K562 (cell line): ENCODE measurements around the gene DSCAM. TPM values are rescaled to one million over a fixed set of nuclear protein-coding genes. Genes with fewer than 3 reads are reported as not detected.

Experiments
- ATAC-seq: fragments of 200-7000 bp; cut with Tn5 transposase; 3 replicates; pipeline ENCODE4 v1.9.1; 2020; ENCODE audit warnings: moderate library complexity
- BruUV-seq: library from RNA; stranded (reverse); fragments of 400-500 nt; replicated peaks from 2 replicates; lab custom pipeline; 2021; lab: Mats Ljungman, UMichigan
- CTCF ChIA-PET: fragments of 300-600 bp; formaldehyde crosslinking; extraction: SDS; loops from one replicate; lab custom pipeline; 2021; ENCODE audit warnings: low intra/inter-chr PET ratio; lab: Yijun Ruan, JAX
- POLR2A ChIA-PET: fragments of 300-600, 350-650 bp; sonication (Branson Sonifier 250); formaldehyde crosslinking; extraction: SDS; loops from one replicate; lab custom pipeline; 2021; ENCODE audit warnings: antibody characterized with exemption, inconsistent platforms; lab: Yijun Ruan, JAX
- DNase-seq, 4 experiments: peaks; one replicate each; pipeline versions ENCODE4 v3.0.0 to v3.0.0-alpha.2; 2011 to 2018; ENCODE audit warnings: low spot score in 3 of 4, mixed read lengths in 3 of 4; ENCODE audit errors: extremely low read depth in 1 of 4
- FAIRE-seq: peaks from 2 replicates; lab custom pipeline; 2011; peaks lifted over from hg19 to GRCh38; lab: Jason Lieb, UNC
- H2AFZ ChIP-seq: 2 replicates; pipeline ENCODE4 v1.6.0; 2011; ENCODE audit warnings: low read depth, low read length, control low read depth, inconsistent platforms
- H3K27ac ChIP-seq: fragments of 200-600 bp; 3 replicates; pipeline ENCODE4 v1.8.0; 2011; ENCODE audit warnings: low read depth, mild to moderate bottlenecking, control low read depth, inconsistent platforms, low read length, moderate library complexity, mixed read lengths; ENCODE audit errors: extremely low read depth
- H3K27me3 ChIP-seq, 2 experiments: fragments of 300-600 bp in 1 of 2; 2 replicates in 1 of 2; 3 replicates in 1 of 2; pipeline versions ENCODE4 v1.6.0 to v1.8.0; 2011; ENCODE audit warnings: inconsistent platforms in 2 of 2, low read length in 2 of 2, mild to moderate bottlenecking in 1 of 2, mixed read lengths in 1 of 2, moderate library complexity in 1 of 2; ENCODE audit not compliant: control insufficient read depth in 2 of 2, insufficient read depth in 2 of 2
- H3K36me3 ChIP-seq: fragments of 300-600 bp; 3 replicates; pipeline ENCODE4 v1.8.0; 2011; ENCODE audit warnings: mild to moderate bottlenecking, low read length, inconsistent platforms; ENCODE audit not compliant: control insufficient read depth, insufficient read depth
- H3K4me1 ChIP-seq, 2 experiments: fragments of 200-600 bp in 1 of 2; replicated peaks in 1 of 2; 2 replicates in 1 of 2; 3 replicates in 1 of 2; pipeline versions ENCODE4 v1.5.1 to v1.8.0; 2011; ENCODE audit warnings: inconsistent platforms in 2 of 2, low read length in 2 of 2, mild to moderate bottlenecking in 1 of 2, mixed read lengths in 1 of 2, moderate library complexity in 1 of 2; ENCODE audit not compliant: control insufficient read depth in 2 of 2, insufficient read depth in 2 of 2
- H3K4me2 ChIP-seq: 2 replicates; pipeline ENCODE4 v1.6.1; 2011; ENCODE audit warnings: low read length, control low read depth, inconsistent platforms, mixed read lengths; ENCODE audit not compliant: insufficient read depth
- H3K4me3 ChIP-seq: fragments of 200-600 bp; sonication (generic), shearing (Covaris generic); 2 replicates; pipeline ENCODE4 v1.5.1; 2016; ENCODE audit warnings: control low read depth, inconsistent platforms
- H3K79me2 ChIP-seq: fragments of 200-600 bp; 3 replicates; pipeline ENCODE4 v1.8.0; 2011; ENCODE audit warnings: low read length, inconsistent platforms; ENCODE audit not compliant: control insufficient read depth, insufficient read depth
- H3K9ac ChIP-seq, 2 experiments: 2 replicates each; pipeline versions ENCODE4 v1.6.0 to v1.6.1; 2011; ENCODE audit warnings: low read depth in 2 of 2, low read length in 2 of 2, control low read depth in 1 of 2, inconsistent platforms in 1 of 2, mild to moderate bottlenecking in 1 of 2, mixed read lengths in 1 of 2; ENCODE audit not compliant: insufficient read depth in 1 of 2
- H3K9me1 ChIP-seq: one replicate; pipeline ENCODE4 v1.6.0; 2011; ENCODE audit warnings: inconsistent platforms, mild to moderate bottlenecking, low read length, moderate library complexity; ENCODE audit not compliant: control insufficient read depth, insufficient read depth
- H3K9me3 ChIP-seq: replicated peaks from 2 replicates; pipeline ENCODE4 v1.5.1; 2011; ENCODE audit warnings: low read depth, low read length, inconsistent platforms; ENCODE audit not compliant: control insufficient read depth, insufficient read depth
- H4K20me1 ChIP-seq: replicated peaks from 2 replicates; pipeline ENCODE4 v1.6.1; 2011; ENCODE audit warnings: low read length, inconsistent platforms, mixed read lengths; ENCODE audit not compliant: control insufficient read depth, insufficient read depth
- ATF1 ChIP-seq, 2 experiments: fragments of 450-650 bp in 1 of 2; IDR thresholded peaks; 2 replicates each; pipeline ENCODE4 v1.6.1; 2016; ENCODE audit warnings: missing compliant biosample characterization in 1 of 2, missing genetic modification characterization in 1 of 2
- CHD2 ChIP-seq: IDR thresholded peaks from 2 replicates; pipeline ENCODE4 v1.6.1; 2011; ENCODE audit warnings: low read depth, low read length
- DIDO1 ChIP-seq: fragments of 450-650 bp; IDR thresholded peaks from 2 replicates; pipeline ENCODE4 v1.6.1; 2016; ENCODE audit warnings: low read depth, missing biosample characterization, missing genetic modification characterization
- FOXJ3 ChIP-seq: sonication (generic); formaldehyde crosslinking; IDR thresholded peaks from 2 replicates; pipeline ENCODE4 v1.4.0; 2020; ENCODE audit warnings: mild to moderate bottlenecking, missing genetic modification reagents
- HEY1 ChIP-seq: fragments of 250-450 bp; sonication (Bioruptor Pico); IDR thresholded peaks from 2 replicates; pipeline ENCODE4 v1.5.0; 2020; ENCODE audit warnings: mild to moderate bottlenecking, moderate library complexity, borderline replicate concordance
- MECOM ChIP-seq: fragments of 250-450 bp; sonication (Bioruptor Pico); IDR thresholded peaks from 2 replicates; pipeline ENCODE4 v1.8.0; 2022; ENCODE audit warnings: inconsistent platforms
- ZNF146 ChIP-seq: IDR thresholded peaks from one replicate; pipeline ENCODE4 v1.6.1; 2018; ENCODE audit warnings: missing compliant biosample characterization; ENCODE audit not compliant: unreplicated experiment
- ZSCAN32 ChIP-seq: fragments of 450-650 bp; formaldehyde crosslinking; IDR thresholded peaks from 2 replicates; pipeline ENCODE4 v1.4.0; 2020; ENCODE audit warnings: mild to moderate bottlenecking, moderate library complexity
- WGBS: fragments of 100-300 bp; shearing (Covaris generic); methylation state at CpG from one replicate; pipeline ENCODE4 v1.1.6; 2016; ENCODE audit warnings: low coverage, mixed read lengths; ENCODE audit not compliant: insufficient coverage; ENCODE audit errors: missing lambda C conversion rate; 5-methylcytosine and 5-hydroxymethylcytosine counted together
- in situ Hi-C: fragments of 300-500 bp; cut with MboI; formaldehyde crosslinking; loops from 4 replicates; pipeline ENCODE4 v1.15.0; 2018; ENCODE audit warnings: inconsistent platforms, mixed read lengths
- intact Hi-C: fragments of 100-400 bp; cut with micrococcal nuclease; formaldehyde crosslinking; loops from 2 replicates; pipeline ENCODE4 v1.14.2; 2022
- polyA plus RNA-seq, 8 experiments: library from polyadenylated mRNA; depleted of rRNA in 4 of 8; stranded (reverse) in 5 of 8; unstranded in 3 of 8; fragments of >200 nt; fragmentation: Nextera tagmentation in 2 of 8; fragmentation: Illumina TruSeq in 1 of 8; extraction: Ambion mirVana in 2 of 8; extraction: Trizol in 1 of 8; gene quantifications; 2 replicates each; pipeline versions ENCODE4 v1.2.1 to v1.2.3, GENCODE V29; 2011 to 2014; ENCODE audit warnings: inconsistent platforms in 1 of 8, missing spikeins in 1 of 8
- total RNA-seq, 7 experiments: library from RNA; depleted of rRNA in 6 of 7; stranded (reverse); fragments of >200 nt in 6 of 7; fragmentation: Illumina TruSeq in 2 of 7; extraction: Trizol in 2 of 7; gene quantifications; 2 replicates each; pipeline versions ENCODE4 v1.2.1 to v1.2.3, GENCODE V29; 2011 to 2021; ENCODE audit warnings: low replicate concordance in 1 of 7
- TF ChIP-seq, protein P1 (sequence below): fragments of 450-650 bp; formaldehyde crosslinking; IDR thresholded peaks from 2 replicates; pipeline ENCODE4 v1.4.0; 2020; ENCODE audit warnings: mild to moderate bottlenecking

DSCAM gene
- total and polyA plus RNA-seq, 9 of the 15 experiments (the other 6 are each of a cell fraction or from before 2014, with no cell fraction given), result not detected

DNA sequence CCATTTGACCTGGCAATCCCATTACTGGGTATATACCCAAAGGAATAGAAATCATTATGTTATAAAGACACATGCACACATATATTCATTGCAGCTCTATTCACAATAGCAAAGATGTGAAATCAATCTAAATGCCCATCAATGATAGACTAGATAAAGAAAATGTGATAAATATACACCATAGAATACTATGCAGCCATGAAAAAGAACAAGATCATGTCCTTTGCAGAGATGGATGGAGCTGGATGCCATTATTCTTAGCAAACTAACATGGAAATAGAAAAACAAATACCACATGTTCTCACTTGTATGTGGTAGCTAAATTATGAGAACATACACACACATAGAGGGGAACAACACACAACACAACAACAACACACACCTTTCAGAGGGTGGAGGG is 731.2 kb downstream of the DSCAM start:
- no TSS peak for BruUV-seq
- no peaks in the 10 kb centered on the region for H3K27me3 ChIP-seq
- DNase-seq (no peak), ATAC-seq (no peak), FAIRE-seq (no peak)
- H3K79me2 ChIP-seq, result no peaks in the 10 kb centered on the region
- H2AFZ ChIP-seq, result no peak overlapping the region
- H3K27ac ChIP-seq, result no peak overlapping the region
- H3K4me3 ChIP-seq, result no peak overlapping the region
- H3K9me1 ChIP-seq, result peaks cover 2% of the 10 kb centered on the region
- intact Hi-C loops, result no loop called here
- no peak overlapping the region for H3K9ac ChIP-seq
- in situ Hi-C loops, result no loop called here
- ChIA-PET POLR2A (interaction anchor here (0.6 kb wide), 1 partner anchor 85 kb away, joined by 4 read pairs; no protein-coding TSS in a partner anchor), CTCF (no interaction called here)
- H3K36me3 ChIP-seq, result no peaks in the 10 kb centered on the region
- TF ChIP-seq DIDO1 (tag), result no peak
- TF ChIP-seq ATF1 (CRISPR knock-in tag; IDR thresholded peaks at IDR 0.05), result no peak
- no peak for TF ChIP-seq ATF1 (tag; IDR thresholded peaks at IDR 0.05)
- TF ChIP-seq ZNF146 (CRISPR knock-in tag), result peak; percentile 52
- no peaks in the 10 kb centered on the region for H4K20me1 ChIP-seq
- H3K4me1 ChIP-seq, result no peaks in the 10 kb centered on the region
- no peak overlapping the region for H3K4me2 ChIP-seq
- no peaks in the 10 kb centered on the region for H3K9me3 ChIP-seq

DNA sequence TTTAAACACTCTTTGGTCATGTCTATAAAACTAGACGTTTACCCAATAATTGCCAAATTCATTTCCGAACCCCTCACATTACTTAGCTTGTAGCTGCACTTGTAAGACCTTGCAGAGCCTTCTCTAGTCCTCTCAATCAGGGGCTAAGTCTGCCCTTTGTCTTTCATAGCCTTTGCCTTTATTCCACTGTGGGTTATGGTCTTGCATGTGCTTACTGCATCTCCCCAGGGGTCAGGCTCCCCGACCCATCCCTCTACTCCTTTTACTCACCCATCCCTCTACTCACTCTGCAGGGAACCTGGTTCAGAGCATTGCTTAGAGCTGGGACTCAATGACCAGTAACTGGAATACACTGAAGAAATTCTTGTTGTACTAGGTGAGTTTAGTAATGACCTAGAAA is 744.3 kb downstream of the DSCAM start:
- no peaks in the 10 kb centered on the region for H3K79me2 ChIP-seq
- no peaks in the 10 kb centered on the region for H3K4me1 ChIP-seq
- no peak for FAIRE-seq
- TF ChIP-seq HEY1 (CRISPR knock-in tag), result no peak
- TF ChIP-seq ZSCAN32 (CRISPR knock-in tag), result no peak
- no peak for TF ChIP-seq FOXJ3
- TF ChIP-seq, protein P1, sequence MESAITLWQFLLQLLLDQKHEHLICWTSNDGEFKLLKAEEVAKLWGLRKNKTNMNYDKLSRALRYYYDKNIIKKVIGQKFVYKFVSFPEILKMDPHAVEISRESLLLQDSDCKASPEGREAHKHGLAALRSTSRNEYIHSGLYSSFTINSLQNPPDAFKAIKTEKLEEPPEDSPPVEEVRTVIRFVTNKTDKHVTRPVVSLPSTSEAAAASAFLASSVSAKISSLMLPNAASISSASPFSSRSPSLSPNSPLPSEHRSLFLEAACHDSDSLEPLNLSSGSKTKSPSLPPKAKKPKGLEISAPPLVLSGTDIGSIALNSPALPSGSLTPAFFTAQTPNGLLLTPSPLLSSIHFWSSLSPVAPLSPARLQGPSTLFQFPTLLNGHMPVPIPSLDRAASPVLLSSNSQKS (CRISPR knock-in tag), result no peak
- TF ChIP-seq CHD2, result no peak
- TF ChIP-seq MECOM, result no peak
- in situ Hi-C loops (no loop called here), intact Hi-C loops (no loop called here)
- ChIA-PET POLR2A (no interaction called here), CTCF (no interaction called here)
- no peak overlapping the region for H3K4me2 ChIP-seq
- H4K20me1 ChIP-seq, result no peaks in the 10 kb centered on the region
- ATAC-seq, result no peak
- 0% methylated on average over 3 of the region's 3 CpGs for WGBS
- no peak overlapping the region for H3K27ac ChIP-seq
- no peaks in the 10 kb centered on the region for H3K36me3 ChIP-seq
- H3K9ac ChIP-seq, result no peak overlapping the region
- no peaks in the 10 kb centered on the region for H3K9me3 ChIP-seq
- no peak overlapping the region for H3K4me3 ChIP-seq
- no peak overlapping the region for H2AFZ ChIP-seq
- no peaks in the 10 kb centered on the region for H3K9me1 ChIP-seq
- DNase-seq, result no peak
- H3K27me3 ChIP-seq, result no peaks in the 10 kb centered on the region
- no TSS peak for BruUV-seq
